T-helper 2 cell treated with Interferon-gamma antibody and Interleukin-4, amounts not matched to agents 100 ng/mL and 5 ng/mL, for 36 hours (primary cell): ENCODE results near the gene GPR31. TPM values are rescaled to one million over a fixed set of nuclear protein-coding genes. Genes with fewer than 3 reads are reported as not detected.

Source experiments
- intact Hi-C: fragments of 100-400 bp; cut with micrococcal nuclease; formaldehyde crosslinking; loops from one replicate; pipeline ENCODE4 v1.15.1; 2023
- total RNA-seq: library from RNA; stranded (reverse); gene quantifications from 2 replicates; pipeline ENCODE4 v1.2.3, GENCODE V29; 2022

Gene GPR31
- total RNA-seq, 1 donor from 2014 or later: not detected

- intact Hi-C loops: no loop called here
These were observed 37.9 kb downstream of the GPR31 start for GRCh38 chr6:167119670-167120582.

GRCh38 chr6:167118839-167119238, 38.9 kb downstream of the GPR31 start:
- intact Hi-C loops: no loop called here

GRCh38 chr6:167118006-167118405, 39.8 kb downstream of the GPR31 start:
- intact Hi-C loops: no loop called here

- intact Hi-C loops: no loop called here
These were observed 40.9 kb downstream of the GPR31 start for GRCh38 chr6:167116838-167117228.

GRCh38 chr6:167116109-167116837, 41.5 kb downstream of the GPR31 start:
- intact Hi-C loops: no loop called here

GRCh38 chr6:167115054-167115453, 42.7 kb downstream of the GPR31 start:
- intact Hi-C loops: no loop called here

GRCh38 chr6:167113935-167114910, 43.6 kb downstream of the GPR31 start:
- intact Hi-C loops: no loop called here

GRCh38 chr6:167113047-167113754, 44.6 kb downstream of the GPR31 start:
- intact Hi-C loops: no loop called here

GRCh38 chr6:167112421-167112820, 45.4 kb downstream of the GPR31 start:
- intact Hi-C loops: no loop called here

GRCh38 chr6:167111597-167111996, 46.2 kb downstream of the GPR31 start:
- intact Hi-C loops: no loop called here

- intact Hi-C loops: no loop called here
These were observed 48.1 kb downstream of the GPR31 start for GRCh38 chr6:167109651-167110050.

- intact Hi-C loops: no loop called here
These were observed 49.5 kb downstream of the GPR31 start for GRCh38 chr6:167108278-167108677.

GRCh38 chr6:167107787-167108186, 50.0 kb downstream of the GPR31 start:
- intact Hi-C loops: no loop called here

GRCh38 chr6:167106406-167106805, 51.4 kb downstream of the GPR31 start:
- intact Hi-C loops: no loop called here

Other genes starting within 250 kb of the GPR31 start
- gene RNASET2, start 201.4 kb downstream of the GPR31 start, total RNA-seq: 114 and 117 TPM in 2 replicates
- gene CEP43, start 158.6 kb downstream of the GPR31 start, total RNA-seq: 17.4 and 18.2 TPM in 2 replicates
- not detected in 2 replicates for gene CCR6, start 34.9 kb downstream of the GPR31 start, total RNA-seq
- not detected in 2 replicates for gene UNC93A, start 133.3 kb upstream of the GPR31 start, total RNA-seq
- not detected in 2 replicates for gene TTLL2, start 167.1 kb upstream of the GPR31 start, total RNA-seq